Measurements from ENCODE around the gene RNF44. TPM values are rescaled to one million over a fixed set of nuclear protein-coding genes. Genes with fewer than 3 reads are reported as not detected.

Gene RNF44
- total and polyA plus RNA-seq, 2 of the 13 experiments (the other 11 are each of a cell fraction or from before 2014, with no cell fraction given): 9.2 to 16.8 TPM

- H2AFZ ChIP-seq (ENCODE audit: low read length): no peak overlapping the region
- H3K4me1 ChIP-seq (ENCODE audit: insufficient read depth, low read length): peaks cover 10% of the 10 kb centered on the region; the same call in 1 of the 2 replicates
- H3K36me3 ChIP-seq (replicated peaks in 1 of 2; ENCODE audit: control insufficient read depth in 1 of 2, insufficient read depth in 2 of 2, low read length in 2 of 2): peaks cover 12 to 52% of the 10 kb centered on the region in 2 experiments
- no peaks in the 10 kb centered on the region for H3K9me3 ChIP-seq (ENCODE audit: low read length)
- H3K79me2 ChIP-seq (ENCODE audit: insufficient read depth, low read length): peaks cover 2% of the 10 kb centered on the region
- H3K9ac ChIP-seq (ENCODE audit: insufficient read depth, low read depth, low read length): no peak overlapping the region
- FAIRE-seq: no peak
- no TSS peak for BruUV-seq (replicated peaks)
- no peaks in the 10 kb centered on the region for H3K27me3 ChIP-seq (ENCODE audit: control insufficient read depth in 1 of 2, insufficient read depth in 2 of 2, low read length in 2 of 2)
- no peak overlapping the region for H3K4me2 ChIP-seq (ENCODE audit: low read depth, low read length)
- ChIA-PET POLR2A (no interaction called here), CTCF (ENCODE audit: low intra/inter-chr PET ratio, low total read pairs) (no interaction called here)
- WGBS (ENCODE audit: low lambda C conversion rate): 87% methylated on average over 7 of the region's 7 CpGs
- no peak overlapping the region for H3K4me3 ChIP-seq (replicated peaks in 1 of 3; ENCODE audit: insufficient read depth in 1 of 3, low read depth in 2 of 3, low read length in 3 of 3)
- intact Hi-C loops (cut with micrococcal nuclease; ENCODE audit: unreplicated experiment): loop anchor here (10.0 kb wide), 1 partner anchor 71 kb away; the partner anchor contains the start of gene CLTB
- H3K27ac ChIP-seq (ENCODE audit: extremely low read length, insufficient read depth, low read length): no peak overlapping the region
- ATAC-seq: no peak
- DNase-seq (ENCODE audit: low spot score): no peak
- no peaks in the 10 kb centered on the region for H4K20me1 ChIP-seq (ENCODE audit: insufficient read depth, low read length)
- in situ Hi-C loops (cut with HindIII; ENCODE audit: extremely low pct_ligation_motif_present, low pct_unique_long_range_greater_than_20kb): loop anchor here (10.0 kb wide), 1 partner anchor 71 kb away; the partner anchor contains the start of gene CLTB
- TF ChIP-seq HMG20B (CRISPR knock-in tag; conservative IDR thresholded peaks at IDR 0.05) (no peak), ZNF317 (CRISPR knock-in tag; IDR thresholded peaks at IDR 0.05) (no peak), POLR2G (IDR thresholded peaks at IDR 0.05; ENCODE audit: low read depth, low read length) (no peak), FUBP1 (CRISPR knock-in tag; IDR thresholded peaks at IDR 0.05; ENCODE audit: borderline replicate concordance) (no peak), DMTF1 (CRISPR knock-in tag; IDR thresholded peaks at IDR 0.05) (no peak), FOSL1 (CRISPR knock-in tag; IDR thresholded peaks at IDR 0.05; ENCODE audit: borderline replicate concordance) (no peak), SIN3A (IDR thresholded peaks at IDR 0.05; ENCODE audit: borderline replicate concordance, low read depth, low read length) (no peak), ZBTB43 (CRISPR knock-in tag; conservative IDR thresholded peaks at IDR 0.05) (no peak), ZSCAN5A (CRISPR knock-in tag; IDR thresholded peaks at IDR 0.05; ENCODE audit: borderline replicate concordance) (no peak), SNAPC5 (CRISPR knock-in tag; IDR thresholded peaks at IDR 0.05; ENCODE audit: borderline replicate concordance) (no peak), HCFC1 (IDR thresholded peaks at IDR 0.05; ENCODE audit: low read depth, low read length) (no peak)
These were observed 50.9 kb downstream of the RNF44 start for GRCh38 chr5:176486189-176486757.

All from HepG2 (cell line).